SK-N-SH (cell line): ENCODE results near the gene SPG21. TPM values are rescaled to one million over a fixed set of nuclear protein-coding genes. Genes with fewer than 3 reads are reported as not detected.

Experiments used
- CTCF ChIA-PET: fragments of 300-600, 350-600 bp; formaldehyde crosslinking; extraction: SDS; loops from one replicate; lab custom pipeline; 2021; lab: Yijun Ruan, JAX
- POLR2A ChIA-PET: fragments of 350-600 bp; sonication (Branson Sonifier 250); formaldehyde crosslinking; extraction: SDS; loops from one replicate; lab custom pipeline; 2020; ENCODE audit warnings: antibody characterized with exemption, inconsistent platforms; lab: Yijun Ruan, JAX
- DNase-seq: peaks from one replicate; pipeline ENCODE4 v3.0.0; 2012
- H2AFZ ChIP-seq: fragments of 200-600 bp; sonication (generic); 2 replicates; pipeline ENCODE4 v1.8.1; 2016; ENCODE audit warnings: antibody characterized with exemption, mild to moderate bottlenecking, low read depth
- H3F3A ChIP-seq: fragments of 200-600 bp; sonication (generic); replicated peaks from 2 replicates; pipeline ENCODE3; 2016; ENCODE audit warnings: antibody characterized with exemption, mild to moderate bottlenecking; ENCODE audit not compliant: insufficient read depth
- H3K27ac ChIP-seq, 2 experiments: fragments of 200-500 bp in 1 of 2; fragments of 200-600 bp in 1 of 2; sonication (Bioruptor generic) in 1 of 2; sonication (generic), shearing (Covaris generic) in 1 of 2; 2 replicates each; pipeline versions ENCODE4 v1.5.1 to v1.6.1; 2014 to 2016; ENCODE audit warnings: low read depth in 2 of 2, inconsistent platforms in 1 of 2, low read length in 1 of 2, mild to moderate bottlenecking in 1 of 2, mixed read lengths in 1 of 2
- H3K27me3 ChIP-seq: fragments of 200-600 bp; sonication (generic), shearing (Covaris generic); 2 replicates; pipeline ENCODE4 v1.6.1; 2016; ENCODE audit warnings: mixed run types; ENCODE audit not compliant: insufficient read depth
- H3K36me3 ChIP-seq, 2 experiments: fragments of 200-500 bp in 1 of 2; fragments of 200-600 bp in 1 of 2; sonication (Bioruptor generic) in 1 of 2; sonication (generic) in 1 of 2; replicated peaks in 1 of 2; 2 replicates each; pipeline versions ENCODE3 to v1.5.1; 2014 to 2016; ENCODE audit warnings: low read length in 1 of 2, mild to moderate bottlenecking in 1 of 2; ENCODE audit not compliant: insufficient read depth in 2 of 2, control insufficient read depth in 1 of 2
- H3K4me1 ChIP-seq, 2 experiments: fragments of 200-500 bp in 1 of 2; fragments of 200-600 bp in 1 of 2; sonication (Bioruptor generic) in 1 of 2; sonication (generic), shearing (Covaris generic) in 1 of 2; 2 replicates each; pipeline versions ENCODE4 v1.5.1 to v1.6.1; 2014 to 2016; ENCODE audit warnings: low read depth in 1 of 2, low read length in 1 of 2, mixed run types in 1 of 2; ENCODE audit not compliant: insufficient read depth in 2 of 2, control insufficient read depth in 1 of 2
- H3K4me2 ChIP-seq: fragments of 200-600 bp; sonication (generic), shearing (Covaris generic); 2 replicates; pipeline ENCODE4 v1.6.1; 2017; ENCODE audit warnings: mixed run types
- H3K4me3 ChIP-seq, 2 experiments: fragments of 200-500 bp in 1 of 2; fragments of 200-600 bp in 1 of 2; sonication (Bioruptor generic) in 1 of 2; sonication (generic), shearing (Covaris generic) in 1 of 2; 2 replicates each; pipeline versions ENCODE4 v1.5.1 to v1.8.1; 2014 to 2016; ENCODE audit warnings: low read depth in 2 of 2, inconsistent platforms in 1 of 2, low read length in 1 of 2, mild to moderate bottlenecking in 1 of 2, mixed read lengths in 1 of 2, moderate library complexity in 1 of 2
- H3K79me2 ChIP-seq: fragments of 200-600 bp; sonication (generic); 2 replicates; pipeline ENCODE4 v1.8.1; 2017; ENCODE audit warnings: mild to moderate bottlenecking; ENCODE audit not compliant: insufficient read depth
- H3K9ac ChIP-seq: fragments of 200-600 bp; sonication (generic); 2 replicates; pipeline ENCODE4 v1.6.1; 2017; ENCODE audit warnings: mixed run types
- H3K9me2 ChIP-seq: fragments of 200-600 bp; sonication (generic); 2 replicates; pipeline ENCODE4 v1.6.1; 2017; ENCODE audit warnings: mixed run types
- H3K9me3 ChIP-seq: fragments of 200-600 bp; sonication (generic); 2 replicates; pipeline ENCODE4 v1.6.1; 2017; ENCODE audit warnings: mixed run types, mild to moderate bottlenecking, moderate library complexity
- H4K20me1 ChIP-seq: fragments of 200-600 bp; sonication (generic); 2 replicates; pipeline ENCODE4 v1.6.1; 2017; ENCODE audit warnings: mild to moderate bottlenecking, mixed run types; ENCODE audit not compliant: insufficient read depth
- ELF1 ChIP-seq: IDR thresholded peaks from 2 replicates; pipeline ENCODE4 v1.4.0; 2012
- FOSL2 ChIP-seq: IDR thresholded peaks from 2 replicates; pipeline ENCODE4 v1.4.0; 2012; ENCODE audit warnings: low read depth, mild to moderate bottlenecking, moderate library complexity, borderline replicate concordance
- FOXJ3 ChIP-seq: sonication (generic); formaldehyde crosslinking; IDR thresholded peaks from 2 replicates; pipeline ENCODE4 v1.5.1; 2020; ENCODE audit warnings: mild to moderate bottlenecking, missing genetic modification reagents
- FOXM1 ChIP-seq: IDR thresholded peaks from 2 replicates; pipeline ENCODE4 v1.4.0; 2012; ENCODE audit warnings: low read depth, mild to moderate bottlenecking
- GABPA ChIP-seq: IDR thresholded peaks from 2 replicates; pipeline ENCODE4 v1.4.0; 2012; ENCODE audit warnings: low read depth, mild to moderate bottlenecking
- GATA2 ChIP-seq: sonication (generic); formaldehyde crosslinking; IDR thresholded peaks from 2 replicates; pipeline ENCODE4 v1.5.0; 2020; ENCODE audit warnings: mild to moderate bottlenecking, missing genetic modification reagents
- MAX ChIP-seq: IDR thresholded peaks from 2 replicates; pipeline ENCODE4 v1.4.0; 2012; ENCODE audit warnings: low read depth
- NRF1 ChIP-seq: IDR thresholded peaks from 2 replicates; pipeline ENCODE4 v1.6.1; 2012; ENCODE audit warnings: low read depth, mild to moderate bottlenecking, low read length
- POLR2AphosphoS5 ChIP-seq: IDR thresholded peaks from 2 replicates; pipeline ENCODE4 v1.6.1; 2012; ENCODE audit warnings: low read depth, low read length
- RAD21 ChIP-seq: IDR thresholded peaks from 2 replicates; pipeline ENCODE4 v1.6.1; 2012; ENCODE audit warnings: mild to moderate bottlenecking, low read length
- RCOR1 ChIP-seq: fragments of 150-350 bp; IDR thresholded peaks from 2 replicates; pipeline ENCODE4 v1.6.1; 2017; ENCODE audit warnings: antibody characterized with exemption, low read length
- TAF1 ChIP-seq: IDR thresholded peaks from 2 replicates; pipeline ENCODE4 v1.6.1; 2012; ENCODE audit warnings: low read depth, mild to moderate bottlenecking, low read length, moderate library complexity, borderline replicate concordance
- TCF12 ChIP-seq: IDR thresholded peaks from 2 replicates; pipeline ENCODE4 v1.4.0; 2012
- USF2 ChIP-seq: fragments of 150-350 bp; IDR thresholded peaks from 2 replicates; pipeline ENCODE4 v1.6.1; 2017; ENCODE audit warnings: antibody characterized with exemption, low read length, low read depth, borderline replicate concordance
- YY1 ChIP-seq: IDR thresholded peaks from 2 replicates; pipeline ENCODE4 v1.4.0; 2012; ENCODE audit warnings: low read depth, mild to moderate bottlenecking
- WGBS: methylation state at CpG from one replicate; pipeline ENCODE4 v1.1.6; 2017; ENCODE audit warnings: low lambda C conversion rate; 5-methylcytosine and 5-hydroxymethylcytosine counted together
- polyA plus RNA-seq, 3 experiments: library from polyadenylated mRNA; depleted of rRNA; stranded (reverse); fragments of >200 nt; gene quantifications; 2 replicates each; pipeline ENCODE4 v1.2.3, GENCODE V29; 2012
- TF ChIP-seq, protein P1 (sequence below): fragments of 150-350 bp; IDR thresholded peaks from 2 replicates; pipeline ENCODE4 v1.6.1; 2016; ENCODE audit warnings: mild to moderate bottlenecking, low read depth, low read length
- TF ChIP-seq, protein P2 (sequence below): IDR thresholded peaks from 2 replicates; pipeline ENCODE4 v1.4.0; 2012; ENCODE audit warnings: low read depth, borderline replicate concordance
- TF ChIP-seq, protein P3 (sequence below): fragments of 200-600 bp; sonication (generic); IDR thresholded peaks from 2 replicates; pipeline ENCODE4 v1.6.1; 2017; ENCODE audit warnings: antibody characterized with exemption, mild to moderate bottlenecking, moderate library complexity

Gene SPG21
- polyA plus RNA-seq, 1 of the 3 experiments (the other 2 are of a cell fraction) = 56.5 TPM

DNA sequence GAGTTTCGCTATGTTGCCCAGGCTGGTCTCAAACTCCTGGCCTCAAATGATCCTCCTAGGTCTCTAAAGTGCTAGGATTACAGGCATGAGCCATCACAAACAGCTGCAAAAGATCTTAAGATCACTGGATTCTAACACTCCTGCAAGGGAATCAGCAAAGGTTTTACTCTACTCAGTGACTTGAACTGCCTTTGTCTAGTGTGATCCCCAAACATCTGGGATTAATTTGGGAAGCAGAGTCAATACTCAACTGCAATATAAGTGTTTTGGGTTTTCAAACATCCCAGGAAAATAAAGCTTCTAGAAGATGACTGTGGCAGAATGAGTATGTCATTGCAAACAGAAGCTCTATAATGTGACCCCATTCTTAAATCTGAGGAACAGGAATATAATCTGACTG, 7.2 kb downstream of the SPG21 start:
- H3K4me2 ChIP-seq = no peak overlapping the region
- H3K4me1 ChIP-seq = peaks cover 6 to 17% of the 10 kb centered on the region in 2 experiments; a peak in 2 of 4 replicates
- H2AFZ ChIP-seq = no peak overlapping the region
- H3K27me3 ChIP-seq = no peaks in the 10 kb centered on the region
- ChIA-PET CTCF (no interaction called here), POLR2A (no interaction called here)
- H3K9ac ChIP-seq = no peak overlapping the region
- no peak overlapping the region for H3K27ac ChIP-seq
- H3K79me2 ChIP-seq = peaks cover 46% of the 10 kb centered on the region
- no peaks in the 10 kb centered on the region for H3K9me2 ChIP-seq
- peaks cover 3% of the 10 kb centered on the region for H3F3A ChIP-seq
- TF ChIP-seq TAF1 (no peak), FOXM1 (no peak), TCF12 (peak; percentile 72), ELF1 (no peak)
- TF ChIP-seq, all 33 proteins: peak for 1
- 100% methylated on average over 1 of the region's 1 CpG for WGBS
- DNase-seq = peak; percentile 40
- H3K36me3 ChIP-seq = peaks cover 16 to 22% of the 10 kb centered on the region in 2 experiments
- H3K4me3 ChIP-seq = no peak overlapping the region
- H4K20me1 ChIP-seq = no peaks in the 10 kb centered on the region
- no peaks in the 10 kb centered on the region for H3K9me3 ChIP-seq

- Histone ChIP-seq H2AFZ (no peak overlapping the region), H3K4me1 (peaks cover 6 to 17% of the 10 kb centered on the region in 2 experiments; a peak in 2 of 4 replicates), H3K4me3 (no peak overlapping the region), H3K27ac (peak overlapping the region in 1 of 2 experiments; percentile 7; a peak in 1 of 4 replicates), H3K79me2 (peaks cover 41% of the 10 kb centered on the region), H3K36me3 (peaks cover 19 to 24% of the 10 kb centered on the region in 2 experiments), H3K27me3 (no peaks in the 10 kb centered on the region), H3K9ac (no peak overlapping the region), H3K4me2 (no peak overlapping the region), H3F3A (peaks cover 3% of the 10 kb centered on the region)
- CTCF ChIA-PET = interaction anchor here (0.6 to 1.4 kb wide), 2 partner anchors 16 to 844 kb away, joined by 3 read pairs; no protein-coding TSS in a partner anchor
- POLR2A ChIA-PET = no interaction called here
- WGBS = 93% methylated on average over 6 of the region's 6 CpGs
- DNase-seq = no peak
- TF ChIP-seq MAX (no peak), RCOR1 (no peak), GABPA (no peak), GATA2 (no peak), USF2 (no peak), YY1 (no peak), FOSL2 (no peak), FOXJ3 (CRISPR knock-in tag) (no peak), NRF1 (no peak), TAF1 (no peak), POLR2AphosphoS5 (no peak), ELF1 (no peak), RAD21 (no peak)
- TF ChIP-seq, protein P1, sequence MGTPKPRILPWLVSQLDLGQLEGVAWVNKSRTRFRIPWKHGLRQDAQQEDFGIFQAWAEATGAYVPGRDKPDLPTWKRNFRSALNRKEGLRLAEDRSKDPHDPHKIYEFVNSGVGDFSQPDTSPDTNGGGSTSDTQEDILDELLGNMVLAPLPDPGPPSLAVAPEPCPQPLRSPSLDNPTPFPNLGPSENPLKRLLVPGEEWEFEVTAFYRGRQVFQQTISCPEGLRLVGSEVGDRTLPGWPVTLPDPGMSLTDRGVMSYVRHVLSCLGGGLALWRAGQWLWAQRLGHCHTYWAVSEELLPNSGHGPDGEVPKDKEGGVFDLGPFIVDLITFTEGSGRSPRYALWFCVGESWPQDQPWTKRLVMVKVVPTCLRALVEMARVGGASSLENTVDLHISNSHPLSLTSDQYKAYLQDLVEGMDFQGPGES = no peak
- TF ChIP-seq, protein P2, sequence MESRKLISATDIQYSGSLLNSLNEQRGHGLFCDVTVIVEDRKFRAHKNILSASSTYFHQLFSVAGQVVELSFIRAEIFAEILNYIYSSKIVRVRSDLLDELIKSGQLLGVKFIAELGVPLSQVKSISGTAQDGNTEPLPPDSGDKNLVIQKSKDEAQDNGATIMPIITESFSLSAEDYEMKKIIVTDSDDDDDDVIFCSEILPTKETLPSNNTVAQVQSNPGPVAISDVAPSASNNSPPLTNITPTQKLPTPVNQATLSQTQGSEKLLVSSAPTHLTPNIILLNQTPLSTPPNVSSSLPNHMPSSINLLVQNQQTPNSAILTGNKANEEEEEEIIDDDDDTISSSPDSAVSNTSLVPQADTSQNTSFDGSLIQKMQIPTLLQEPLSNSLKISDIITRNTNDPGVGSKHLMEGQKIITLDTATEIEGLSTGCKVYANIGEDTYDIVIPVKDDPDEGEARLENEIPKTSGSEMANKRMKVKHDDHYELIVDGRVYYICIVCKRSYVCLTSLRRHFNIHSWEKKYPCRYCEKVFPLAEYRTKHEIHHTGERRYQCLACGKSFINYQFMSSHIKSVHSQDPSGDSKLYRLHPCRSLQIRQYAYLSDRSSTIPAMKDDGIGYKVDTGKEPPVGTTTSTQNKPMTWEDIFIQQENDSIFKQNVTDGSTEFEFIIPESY = no peak
- TF ChIP-seq, protein P3, sequence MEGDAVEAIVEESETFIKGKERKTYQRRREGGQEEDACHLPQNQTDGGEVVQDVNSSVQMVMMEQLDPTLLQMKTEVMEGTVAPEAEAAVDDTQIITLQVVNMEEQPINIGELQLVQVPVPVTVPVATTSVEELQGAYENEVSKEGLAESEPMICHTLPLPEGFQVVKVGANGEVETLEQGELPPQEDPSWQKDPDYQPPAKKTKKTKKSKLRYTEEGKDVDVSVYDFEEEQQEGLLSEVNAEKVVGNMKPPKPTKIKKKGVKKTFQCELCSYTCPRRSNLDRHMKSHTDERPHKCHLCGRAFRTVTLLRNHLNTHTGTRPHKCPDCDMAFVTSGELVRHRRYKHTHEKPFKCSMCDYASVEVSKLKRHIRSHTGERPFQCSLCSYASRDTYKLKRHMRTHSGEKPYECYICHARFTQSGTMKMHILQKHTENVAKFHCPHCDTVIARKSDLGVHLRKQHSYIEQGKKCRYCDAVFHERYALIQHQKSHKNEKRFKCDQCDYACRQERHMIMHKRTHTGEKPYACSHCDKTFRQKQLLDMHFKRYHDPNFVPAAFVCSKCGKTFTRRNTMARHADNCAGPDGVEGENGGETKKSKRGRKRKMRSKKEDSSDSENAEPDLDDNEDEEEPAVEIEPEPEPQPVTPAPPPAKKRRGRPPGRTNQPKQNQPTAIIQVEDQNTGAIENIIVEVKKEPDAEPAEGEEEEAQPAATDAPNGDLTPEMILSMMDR = no peak
- TF ChIP-seq, all 33 proteins: peak for 0
- no peaks in the 10 kb centered on the region for H4K20me1 ChIP-seq
- H3K9me2 ChIP-seq = no peaks in the 10 kb centered on the region
- no peaks in the 10 kb centered on the region for H3K9me3 ChIP-seq
Measured at GRCh38 chr15:64981812-64982431, 7.8 kb downstream of the SPG21 start.
